HL-60 (cell line): ENCODE data around the gene ODAPH.

Experiments
- GABPA ChIP-seq: IDR thresholded peaks from 2 replicates; pipeline ENCODE4 v1.6.1; 2012; ENCODE audit warnings: low read depth
- POLR2AphosphoS5 ChIP-seq: IDR thresholded peaks from 2 replicates; pipeline ENCODE4 v1.6.1; 2012; ENCODE audit warnings: low read depth
- TF ChIP-seq, protein P1 (sequence below): IDR thresholded peaks from one replicate; pipeline ENCODE4 v1.5.1; 2011; ENCODE audit warnings: low read length, control low read depth, inconsistent platforms; ENCODE audit not compliant: insufficient read depth

DNA sequence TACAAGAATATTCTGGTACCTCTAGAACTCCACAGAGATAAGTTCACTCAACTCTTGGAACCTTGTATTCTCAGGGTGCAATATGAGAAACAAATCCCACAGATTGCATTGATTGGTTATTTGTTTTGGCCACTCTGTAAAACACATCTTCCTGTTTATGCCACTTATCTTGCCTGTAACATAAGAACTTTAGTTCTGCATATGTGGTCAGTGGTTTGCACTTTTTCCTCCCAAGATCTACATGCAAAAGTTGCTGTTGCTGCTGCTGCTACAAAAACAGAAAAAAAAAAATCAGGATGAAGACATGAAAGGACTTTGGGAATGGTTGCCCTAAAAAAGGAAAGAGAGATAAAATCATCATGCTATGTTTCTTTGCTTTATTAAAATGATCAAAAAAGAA is 9.6 kb downstream of the ODAPH start:
- TF ChIP-seq, protein P1, sequence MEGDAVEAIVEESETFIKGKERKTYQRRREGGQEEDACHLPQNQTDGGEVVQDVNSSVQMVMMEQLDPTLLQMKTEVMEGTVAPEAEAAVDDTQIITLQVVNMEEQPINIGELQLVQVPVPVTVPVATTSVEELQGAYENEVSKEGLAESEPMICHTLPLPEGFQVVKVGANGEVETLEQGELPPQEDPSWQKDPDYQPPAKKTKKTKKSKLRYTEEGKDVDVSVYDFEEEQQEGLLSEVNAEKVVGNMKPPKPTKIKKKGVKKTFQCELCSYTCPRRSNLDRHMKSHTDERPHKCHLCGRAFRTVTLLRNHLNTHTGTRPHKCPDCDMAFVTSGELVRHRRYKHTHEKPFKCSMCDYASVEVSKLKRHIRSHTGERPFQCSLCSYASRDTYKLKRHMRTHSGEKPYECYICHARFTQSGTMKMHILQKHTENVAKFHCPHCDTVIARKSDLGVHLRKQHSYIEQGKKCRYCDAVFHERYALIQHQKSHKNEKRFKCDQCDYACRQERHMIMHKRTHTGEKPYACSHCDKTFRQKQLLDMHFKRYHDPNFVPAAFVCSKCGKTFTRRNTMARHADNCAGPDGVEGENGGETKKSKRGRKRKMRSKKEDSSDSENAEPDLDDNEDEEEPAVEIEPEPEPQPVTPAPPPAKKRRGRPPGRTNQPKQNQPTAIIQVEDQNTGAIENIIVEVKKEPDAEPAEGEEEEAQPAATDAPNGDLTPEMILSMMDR = no peak
- no peak for TF ChIP-seq POLR2AphosphoS5
- TF ChIP-seq GABPA = no peak
